GM21360 (cell line): ENCODE measurements around the gene EBI3.
"Not testable (repeated sequence)": the region's sequence is repeated elsewhere in the genome, so short reads cannot be mapped to it uniquely, and the experiment has no call there.

ENCODE experiments used
- ATAC-seq: cut with Tn5 transposase; IDR thresholded peaks from one replicate; pipeline ENCODE4 v1.9.1; 2021; ENCODE audit warnings: mild to moderate bottlenecking, moderate library complexity; ENCODE audit not compliant: unreplicated experiment

The EBI3 gene

GRCh38 chr19:4233282-4233853 is 4.0 kb downstream of the EBI3 start:
- no peak for ATAC-seq

GRCh38 chr19:4234142-4234861 is 5.0 kb downstream of the EBI3 start:
- ATAC-seq = no peak

- no peak for ATAC-seq
These were observed 5.5 kb downstream of the EBI3 start for GRCh38 chr19:4234862-4235201.

- not testable (repeated sequence) for ATAC-seq
These were observed 8.2 kb downstream of the EBI3 start for GRCh38 chr19:4237510-4237909.

GRCh38 chr19:4238831-4239230 is 9.5 kb downstream of the EBI3 start:
- ATAC-seq = no peak

GRCh38 chr19:4241824-4242430 is 12.6 kb downstream of the EBI3 start:
- ATAC-seq = no peak

GRCh38 chr19:4245938-4246337 is 16.6 kb downstream of the EBI3 start:
- not testable (repeated sequence) for ATAC-seq

- peak; percentile 78 for ATAC-seq
These were observed 17.7 kb downstream of the EBI3 start, which contains the start of gene YJU2 for GRCh38 chr19:4246767-4247593. Gene YJU2 (plus strand): TSS chr19:4247080. CDS start chr19:4247147, 67 bp downstream.

- ATAC-seq = no peak
These were observed 27.2 kb downstream of the EBI3 start for GRCh38 chr19:4256563-4256962.

GRCh38 chr19:4257025-4257424 is 27.7 kb downstream of the EBI3 start:
- ATAC-seq = no peak

- ATAC-seq = no peak
These were observed 28.9 kb downstream of the EBI3 start for GRCh38 chr19:4258181-4258580.

GRCh38 chr19:4260613-4261191 is 31.4 kb downstream of the EBI3 start:
- ATAC-seq = no peak

- no peak for ATAC-seq
These were observed 35.5 kb downstream of the EBI3 start for GRCh38 chr19:4264812-4265211.

- no peak for ATAC-seq
These were observed 37.1 kb downstream of the EBI3 start for GRCh38 chr19:4266253-4267000.

- no peak for ATAC-seq
These were observed 38.0 kb downstream of the EBI3 start for GRCh38 chr19:4267101-4267900.

GRCh38 chr19:4267901-4268815 is 38.8 kb downstream of the EBI3 start:
- ATAC-seq = no peak

- ATAC-seq = no peak
These were observed 39.6 kb downstream of the EBI3 start for GRCh38 chr19:4268816-4269430.

- ATAC-seq = no peak
These were observed 43.6 kb downstream of the EBI3 start for GRCh38 chr19:4272894-4273293.
